GM18526 (cell line): ENCODE measurements around the gene BRS3.

Experiments used
- POLR2A ChIP-seq: IDR thresholded peaks from 3 replicates; pipeline ENCODE4 v1.6.1; 2011; ENCODE audit not compliant: insufficient read length; ENCODE audit errors: extremely low read depth

BRS3 gene

DNA sequence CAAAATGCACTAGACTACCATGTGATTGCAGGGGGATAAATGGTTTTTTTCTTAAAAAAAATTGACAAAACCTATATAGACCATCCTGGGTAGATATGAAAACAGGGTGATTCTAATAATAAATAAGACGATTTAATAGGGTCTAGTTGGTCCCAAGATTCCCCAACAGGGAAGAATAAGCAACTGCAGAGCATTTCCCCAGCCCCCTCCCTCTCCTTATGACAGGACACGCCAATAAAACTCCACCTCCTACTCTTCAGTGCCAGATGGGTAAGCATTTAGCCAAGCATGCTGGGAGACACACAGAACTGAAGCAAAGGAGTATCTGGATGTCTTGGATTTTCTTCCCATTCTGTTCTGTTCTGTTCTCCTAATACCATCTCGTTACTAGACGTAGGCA lies at the start of gene BRS3:
TSS of gene BRS3 (plus strand) at position 301 of the 400 bp plus-strand sequence. CDS start 168 bp downstream, outside the sequence.
- no peak for TF ChIP-seq POLR2A

GRCh38 chrX:136438192-136438591 lies 49.6 kb upstream of the BRS3 start:
- TF ChIP-seq POLR2A = no peak

GRCh38 chrX:136446208-136446607 lies 41.5 kb upstream of the BRS3 start:
- TF ChIP-seq POLR2A = no peak

- no peak for TF ChIP-seq POLR2A
These were observed 40.4 kb upstream of the BRS3 start for GRCh38 chrX:136447308-136447707.

- no peak for TF ChIP-seq POLR2A
These were observed 39.8 kb upstream of the BRS3 start for GRCh38 chrX:136447968-136448367.

- TF ChIP-seq POLR2A = no peak
These were observed 37.5 kb upstream of the BRS3 start for GRCh38 chrX:136450050-136450830.

DNA sequence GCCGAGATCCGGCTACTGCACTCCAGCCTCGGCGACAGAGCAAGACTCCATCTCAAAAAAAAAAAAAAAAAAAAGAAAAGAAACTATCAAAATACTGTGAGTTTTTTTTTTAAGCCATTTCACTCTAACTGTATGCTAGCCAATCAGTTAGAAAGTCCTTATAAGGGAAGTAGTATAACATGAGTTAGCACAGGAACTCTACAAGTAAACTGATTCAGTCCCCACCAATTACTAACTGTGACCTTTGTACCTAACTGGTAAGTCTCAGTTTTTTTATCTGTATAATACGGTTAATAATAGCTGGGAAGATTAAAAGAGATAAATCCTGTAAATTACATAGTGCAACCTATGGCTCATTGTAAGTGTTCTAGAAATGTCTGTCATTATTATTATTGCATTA lies 35.1 kb upstream of the BRS3 start:
- TF ChIP-seq POLR2A = no peak

GRCh38 chrX:136453114-136453513 lies 34.6 kb upstream of the BRS3 start:
- TF ChIP-seq POLR2A = no peak

- no peak for TF ChIP-seq POLR2A
These were observed 34.0 kb upstream of the BRS3 start for GRCh38 chrX:136453771-136454170.

DNA sequence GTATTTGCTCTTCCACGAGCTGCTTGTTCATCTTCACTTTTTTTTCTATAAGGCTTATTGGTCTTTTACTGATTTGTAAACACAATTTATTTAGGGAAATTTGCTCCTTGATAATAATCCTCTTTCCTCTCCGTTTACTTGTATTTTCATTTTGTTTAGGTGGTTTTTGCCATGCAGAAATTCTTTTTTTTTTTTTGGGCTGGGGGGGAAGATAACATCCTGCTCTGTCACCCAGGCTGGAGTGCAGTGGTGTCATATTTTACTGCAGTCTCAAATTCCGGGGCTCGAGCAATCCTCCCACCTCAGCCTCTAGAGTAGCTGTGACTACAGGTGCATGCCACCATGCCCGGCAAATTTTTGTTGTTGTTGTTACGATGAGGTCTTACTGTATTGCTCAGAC lies 31.6 kb upstream of the BRS3 start:
- TF ChIP-seq POLR2A = no peak

- TF ChIP-seq POLR2A = no peak
These were observed 30.3 kb upstream of the BRS3 start for GRCh38 chrX:136457303-136457917.

DNA sequence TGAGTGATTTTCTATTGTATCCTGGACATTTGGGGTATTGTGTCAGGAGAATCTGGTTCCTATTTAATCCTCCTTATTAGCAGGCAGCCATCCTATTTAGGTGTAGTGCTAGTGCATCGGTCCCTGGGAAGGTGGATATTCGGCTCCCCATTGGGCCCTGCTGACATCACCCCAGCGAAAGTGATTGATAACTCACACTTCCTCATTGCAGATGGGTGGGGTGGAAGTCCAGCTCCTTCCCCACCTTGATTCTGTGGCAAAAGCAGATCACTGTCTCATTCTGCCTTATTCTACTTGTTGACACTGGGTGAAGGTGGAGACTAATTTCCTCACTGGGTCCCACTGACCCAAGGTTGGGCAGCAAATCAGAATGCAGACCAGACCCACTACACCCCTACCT lies 23.2 kb upstream of the BRS3 start:
- no peak for TF ChIP-seq POLR2A

DNA sequence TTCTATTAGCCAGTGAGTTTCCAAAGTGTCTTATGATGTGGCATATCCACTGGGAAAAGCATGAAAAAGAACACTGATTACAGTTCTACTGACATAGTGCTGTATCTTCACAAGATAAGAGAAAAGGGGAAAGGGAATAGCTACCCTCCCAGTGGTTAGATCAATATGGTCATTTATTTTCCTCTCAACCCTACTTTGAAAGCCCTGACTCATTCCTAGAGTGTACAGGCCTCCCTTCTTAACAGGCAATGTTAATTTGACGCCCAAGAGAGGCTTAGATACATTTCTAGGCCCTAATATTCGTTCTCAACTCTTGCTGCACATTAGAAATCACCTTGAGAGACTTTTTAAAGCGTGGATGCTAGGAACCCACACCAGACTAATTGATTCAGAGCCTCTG lies 20.4 kb upstream of the BRS3 start:
- no peak for TF ChIP-seq POLR2A

GRCh38 chrX:136468391-136469103 lies 19.2 kb upstream of the BRS3 start:
- no peak for TF ChIP-seq POLR2A

DNA sequence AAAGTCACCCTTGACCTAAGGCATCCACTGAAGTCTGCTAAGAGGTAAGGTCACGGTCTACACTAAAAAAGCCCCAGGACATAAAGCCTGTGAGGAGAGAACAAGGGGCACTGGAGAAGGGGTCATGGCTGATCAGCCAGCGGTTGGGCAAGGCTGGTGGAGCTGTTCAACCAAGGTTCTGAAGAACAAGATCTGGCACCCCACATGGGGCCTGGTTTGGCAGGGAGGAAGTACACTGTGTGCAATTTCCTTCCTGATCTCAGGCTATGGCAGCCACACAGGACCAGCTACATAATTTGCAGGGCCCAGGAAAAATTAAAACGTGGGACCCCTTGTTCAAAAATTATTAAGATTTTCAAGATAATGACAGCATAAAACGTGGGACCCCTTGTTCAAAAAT lies 14.1 kb upstream of the BRS3 start:
- no peak for TF ChIP-seq POLR2A

GRCh38 chrX:136475236-136475635 lies 12.5 kb upstream of the BRS3 start:
- TF ChIP-seq POLR2A = no peak
